Astrocyte (in vitro differentiated cells and primary cell): ENCODE data around the gene ENOX2. TPM values are rescaled to one million over a fixed set of nuclear protein-coding genes. Genes with fewer than 3 reads are reported as not detected.

Experiments used
- DNase-seq: peaks from one replicate; pipeline ENCODE4 v3.0.0-alpha.2; 2010; ENCODE audit warnings: low read depth
- FAIRE-seq: peaks from 2 replicates; lab custom pipeline; 2011; peaks lifted over from hg19 to GRCh38; lab: Jason Lieb, UNC
- H2AFZ ChIP-seq: 2 replicates; pipeline ENCODE4 v1.6.0; 2012; ENCODE audit warnings: low read depth, low read length, inconsistent platforms
- H3K27ac ChIP-seq: 2 replicates; pipeline ENCODE4 v1.5.1; 2011; ENCODE audit warnings: low read depth, low read length, inconsistent platforms
- H3K27me3 ChIP-seq: 2 replicates; pipeline ENCODE4 v1.6.0; 2011; ENCODE audit warnings: low read length, inconsistent platforms; ENCODE audit not compliant: insufficient read depth
- H3K36me3 ChIP-seq: 2 replicates; pipeline ENCODE4 v1.5.1; 2011; ENCODE audit warnings: low read length, inconsistent platforms; ENCODE audit not compliant: insufficient read depth
- H3K4me1 ChIP-seq: 2 replicates; pipeline ENCODE4 v1.5.1; 2011; ENCODE audit warnings: low read length, inconsistent platforms; ENCODE audit not compliant: insufficient read depth
- H3K4me2 ChIP-seq: 2 replicates; pipeline ENCODE4 v1.6.0; 2012; ENCODE audit warnings: low read length, inconsistent platforms
- H3K4me3 ChIP-seq: 2 replicates; pipeline ENCODE4 v1.5.1; 2011; ENCODE audit warnings: low read depth, mild to moderate bottlenecking, low read length, inconsistent platforms; ENCODE audit not compliant: insufficient read depth
- H3K79me2 ChIP-seq: 2 replicates; pipeline ENCODE4 v1.6.0; 2012; ENCODE audit warnings: mild to moderate bottlenecking, low read length, inconsistent platforms; ENCODE audit not compliant: insufficient read depth
- H3K9ac ChIP-seq: 2 replicates; pipeline ENCODE4 v1.6.0; 2012; ENCODE audit warnings: mild to moderate bottlenecking, low read length, inconsistent platforms
- H3K9me3 ChIP-seq: 2 replicates; pipeline ENCODE4 v1.5.1; 2012; ENCODE audit warnings: low read depth, mild to moderate bottlenecking, low read length, inconsistent platforms; ENCODE audit not compliant: insufficient read depth
- H4K20me1 ChIP-seq: 2 replicates; pipeline ENCODE4 v1.6.0; 2012; ENCODE audit warnings: low read length, inconsistent platforms; ENCODE audit not compliant: insufficient read depth
- H3K27ac Mint-ChIP-seq: one replicate; pipeline ENCODE4 v1.8.0; 2021; ENCODE audit warnings: mild to moderate bottlenecking, mixed read lengths; ENCODE audit not compliant: unreplicated experiment
- H3K27me3 Mint-ChIP-seq: one replicate; pipeline ENCODE4 v1.8.0; 2021; ENCODE audit warnings: low read depth, mixed read lengths; ENCODE audit not compliant: unreplicated experiment
- H3K36me3 Mint-ChIP-seq: one replicate; pipeline ENCODE4 v1.8.0; 2021; ENCODE audit warnings: low read depth, mixed read lengths; ENCODE audit not compliant: unreplicated experiment
- H3K4me1 Mint-ChIP-seq: one replicate; pipeline ENCODE4 v1.8.0; 2021; ENCODE audit warnings: low read depth, mixed read lengths; ENCODE audit not compliant: unreplicated experiment
- H3K4me3 Mint-ChIP-seq: one replicate; pipeline ENCODE4 v1.8.0; 2021; ENCODE audit warnings: mild to moderate bottlenecking, moderate library complexity, mixed read lengths; ENCODE audit not compliant: unreplicated experiment
- H3K9me3 Mint-ChIP-seq: one replicate; pipeline ENCODE4 v1.8.0; 2021; ENCODE audit warnings: mild to moderate bottlenecking, mixed read lengths; ENCODE audit not compliant: unreplicated experiment
- EZH2 ChIP-seq: IDR thresholded peaks from 2 replicates; pipeline ENCODE4 v1.6.1; 2012; ENCODE audit warnings: mild to moderate bottlenecking, low read length, inconsistent platforms; ENCODE audit not compliant: insufficient read depth
- total RNA-seq: library from RNA; stranded (reverse); gene quantifications from 2 replicates; pipeline ENCODE4 v1.2.1, GENCODE V29; 2021
- TF ChIP-seq, protein P1 (sequence below): IDR thresholded peaks from 2 replicates; pipeline ENCODE4 v1.5.1; 2011; ENCODE audit warnings: low read depth, mild to moderate bottlenecking, inconsistent platforms, low read length, moderate library complexity; ENCODE audit not compliant: insufficient read depth

The ENOX2 gene
- total RNA-seq, 1 donor from 2014 or later = 9.4 TPM

DNA sequence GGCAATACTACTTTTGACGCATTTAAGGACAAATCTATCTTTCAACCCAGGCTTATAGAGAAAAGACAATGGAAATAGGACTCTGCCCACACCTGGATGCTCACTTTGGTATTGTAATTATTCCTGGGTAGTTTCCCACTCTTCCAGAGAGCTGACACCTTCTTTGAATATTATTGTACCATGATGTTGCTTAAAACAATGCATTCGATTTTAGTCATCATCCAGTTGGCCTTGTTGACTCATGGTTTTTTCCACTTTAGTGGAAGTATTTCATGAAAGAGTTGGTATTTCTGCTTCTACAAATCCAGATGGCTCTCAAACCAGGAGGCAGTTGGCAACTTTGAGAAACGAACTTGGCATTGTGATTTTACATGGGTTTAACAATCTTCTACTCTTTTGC, 124.2 kb downstream of the ENOX2 start:
- Histone ChIP-seq H2AFZ (no peak overlapping the region), H3K79me2 (no peaks in the 10 kb centered on the region), H3K9ac (no peak overlapping the region), H3K27me3 (no peaks in the 10 kb centered on the region), H3K9me3 (no peaks in the 10 kb centered on the region), H4K20me1 (no peaks in the 10 kb centered on the region), H3K4me1 (no peaks in the 10 kb centered on the region), H3K27ac (no peak overlapping the region), H3K36me3 (no peaks in the 10 kb centered on the region), H3K4me2 (no peak overlapping the region), H3K4me3 (no peak overlapping the region)
- Mint-ChIP-seq H3K4me3 (no peak overlapping the region), H3K36me3 (no peaks in the 10 kb centered on the region), H3K9me3 (no peaks in the 10 kb centered on the region), H3K4me1 (no peaks in the 10 kb centered on the region), H3K27me3 (no peaks in the 10 kb centered on the region), H3K27ac (no peak overlapping the region)
- TF ChIP-seq, protein P1, sequence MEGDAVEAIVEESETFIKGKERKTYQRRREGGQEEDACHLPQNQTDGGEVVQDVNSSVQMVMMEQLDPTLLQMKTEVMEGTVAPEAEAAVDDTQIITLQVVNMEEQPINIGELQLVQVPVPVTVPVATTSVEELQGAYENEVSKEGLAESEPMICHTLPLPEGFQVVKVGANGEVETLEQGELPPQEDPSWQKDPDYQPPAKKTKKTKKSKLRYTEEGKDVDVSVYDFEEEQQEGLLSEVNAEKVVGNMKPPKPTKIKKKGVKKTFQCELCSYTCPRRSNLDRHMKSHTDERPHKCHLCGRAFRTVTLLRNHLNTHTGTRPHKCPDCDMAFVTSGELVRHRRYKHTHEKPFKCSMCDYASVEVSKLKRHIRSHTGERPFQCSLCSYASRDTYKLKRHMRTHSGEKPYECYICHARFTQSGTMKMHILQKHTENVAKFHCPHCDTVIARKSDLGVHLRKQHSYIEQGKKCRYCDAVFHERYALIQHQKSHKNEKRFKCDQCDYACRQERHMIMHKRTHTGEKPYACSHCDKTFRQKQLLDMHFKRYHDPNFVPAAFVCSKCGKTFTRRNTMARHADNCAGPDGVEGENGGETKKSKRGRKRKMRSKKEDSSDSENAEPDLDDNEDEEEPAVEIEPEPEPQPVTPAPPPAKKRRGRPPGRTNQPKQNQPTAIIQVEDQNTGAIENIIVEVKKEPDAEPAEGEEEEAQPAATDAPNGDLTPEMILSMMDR = no peak
- no peak for TF ChIP-seq EZH2
- FAIRE-seq (peak; percentile 13), DNase-seq (no peak)

DNA sequence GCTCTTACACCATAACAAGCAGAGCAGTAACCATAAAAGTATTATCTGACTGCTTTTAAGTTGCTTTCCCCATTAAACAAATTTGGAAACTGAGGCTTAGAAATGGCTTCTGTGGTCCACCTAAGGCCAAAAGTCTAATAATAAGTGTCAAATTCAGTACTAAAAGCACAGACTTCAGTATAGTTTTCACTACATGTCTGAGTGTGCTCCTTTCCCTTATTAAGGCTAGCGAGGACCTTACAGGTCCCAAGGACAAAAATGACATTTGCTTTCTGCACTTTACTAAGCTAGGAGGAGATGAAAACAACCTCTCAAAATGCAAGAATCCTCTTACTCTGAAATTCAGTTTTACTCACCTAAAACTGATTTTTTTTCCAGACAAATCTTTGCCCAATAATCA, 127.2 kb downstream of the ENOX2 start:
- Histone ChIP-seq H3K4me1 (peaks cover 19% of the 10 kb centered on the region), H2AFZ (no peak overlapping the region), H3K79me2 (no peaks in the 10 kb centered on the region), H4K20me1 (no peaks in the 10 kb centered on the region), H3K4me2 (no peak overlapping the region), H3K36me3 (no peaks in the 10 kb centered on the region), H3K27ac (no peak overlapping the region), H3K9me3 (no peaks in the 10 kb centered on the region), H3K4me3 (no peak overlapping the region), H3K27me3 (no peaks in the 10 kb centered on the region), H3K9ac (no peak overlapping the region)
- Mint-ChIP-seq H3K4me1 (peaks cover 14% of the 10 kb centered on the region), H3K4me3 (no peak overlapping the region), H3K9me3 (no peaks in the 10 kb centered on the region), H3K36me3 (no peaks in the 10 kb centered on the region), H3K27me3 (no peaks in the 10 kb centered on the region), H3K27ac (no peak overlapping the region)
- TF ChIP-seq, protein P1 = no peak
- TF ChIP-seq EZH2 = no peak
- DNase-seq (no peak), FAIRE-seq (no peak)

DNA sequence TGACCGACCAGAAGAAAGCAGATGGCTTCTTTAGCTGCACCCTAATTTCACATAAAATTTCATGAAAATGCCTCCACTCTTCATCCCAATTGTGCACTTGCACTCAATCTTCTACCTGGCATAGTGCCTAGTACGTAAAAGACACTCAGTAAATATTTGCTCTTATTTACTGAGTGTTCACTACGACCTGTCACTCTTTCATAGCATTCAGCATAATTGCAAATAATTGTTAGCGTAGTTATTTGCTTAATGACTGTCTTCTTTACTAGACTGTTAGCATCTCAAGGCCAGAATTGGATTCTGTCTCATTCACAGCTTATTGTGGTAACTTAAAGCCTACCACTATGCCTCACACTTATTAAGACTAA, 130.2 kb downstream of the ENOX2 start:
- Histone ChIP-seq H3K4me1 (peaks cover 23% of the 10 kb centered on the region), H3K4me3 (no peak overlapping the region), H3K27ac (no peak overlapping the region), H3K4me2 (peak overlapping the region; percentile 58), H3K9ac (no peak overlapping the region), H3K27me3 (no peaks in the 10 kb centered on the region), H3K36me3 (no peaks in the 10 kb centered on the region), H2AFZ (no peak overlapping the region), H4K20me1 (no peaks in the 10 kb centered on the region), H3K79me2 (no peaks in the 10 kb centered on the region), H3K9me3 (no peaks in the 10 kb centered on the region)
- Mint-ChIP-seq H3K27me3 (no peaks in the 10 kb centered on the region), H3K36me3 (no peaks in the 10 kb centered on the region), H3K27ac (no peak overlapping the region), H3K4me3 (no peak overlapping the region), H3K4me1 (peaks cover 21% of the 10 kb centered on the region), H3K9me3 (no peaks in the 10 kb centered on the region)
- DNase-seq (no peak), FAIRE-seq (no peak)
- TF ChIP-seq, protein P1 = no peak
- no peak for TF ChIP-seq EZH2
